Subcutaneous abdominal adipose tissue (tissue), 5 donors: ENCODE data around the gene SYTL2.
A peak's percentile ranks its signal among the peaks of the same experiment; 100 is the strongest.

Source experiments
- H3K27ac ChIP-seq: one replicate; pipeline ENCODE4 v1.7.0; 2013; ENCODE audit warnings: low read depth, mild to moderate bottlenecking, inconsistent platforms, low read length, moderate library complexity
- H3K27me3 ChIP-seq, 5 donors: one replicate each; pipeline ENCODE4 v1.7.0; 2013; ENCODE audit warnings: low read length in 5 of 5, inconsistent platforms in 1 of 5; ENCODE audit not compliant: control insufficient read depth in 5 of 5, insufficient read depth in 4 of 5
- H3K36me3 ChIP-seq, 5 donors: one replicate each; pipeline ENCODE4 v1.7.0; 2013; ENCODE audit warnings: low read length in 5 of 5; ENCODE audit not compliant: control insufficient read depth in 5 of 5, insufficient read depth in 5 of 5
- H3K4me1 ChIP-seq, 5 donors: one replicate each; pipeline ENCODE4 v1.7.0; 2013; ENCODE audit warnings: low read length in 5 of 5, mild to moderate bottlenecking in 3 of 5, moderate library complexity in 1 of 5; ENCODE audit not compliant: control insufficient read depth in 5 of 5, insufficient read depth in 5 of 5
- H3K4me3 ChIP-seq, 5 donors: one replicate each; pipeline ENCODE4 v1.7.0; 2013; ENCODE audit warnings: low read length in 5 of 5, low read depth in 1 of 5
- H3K9ac ChIP-seq, 5 donors: one replicate each; pipeline ENCODE4 v1.7.0; 2013; ENCODE audit warnings: low read length in 5 of 5, mild to moderate bottlenecking in 4 of 5, moderate library complexity in 3 of 5
- H3K9me3 ChIP-seq, 5 donors: one replicate each; pipeline ENCODE4 v1.7.0; 2013; ENCODE audit warnings: low read length in 5 of 5; ENCODE audit not compliant: control insufficient read depth in 5 of 5
- donor health status: healthy.
- donor health status: healthy.
- donor health status: healthy.
- donor health status: healthy.
- donor health status: healthy.

Gene SYTL2

GRCh38 chr11:85721191-85721590, 89.8 kb downstream of the SYTL2 start:
- Histone ChIP-seq H3K4me3 (no peak overlapping the region), H3K9me3 (no peaks in the 10 kb centered on the region), H3K4me1 (peaks cover 0 to 21% (median 0%) of the 10 kb centered on the region in 5 donors), H3K27ac (no peak overlapping the region), H3K27me3 (no peaks in the 10 kb centered on the region), H3K36me3 (no peaks in the 10 kb centered on the region), H3K9ac (no peak overlapping the region)

- H3K4me3 ChIP-seq: peak overlapping the region in 2 of 5 donors; percentile 17 to 56
- peak overlapping the region in 1 of 5 donors; percentile 45 for H3K9ac ChIP-seq
- H3K27me3 ChIP-seq: no peaks in the 10 kb centered on the region
- peak overlapping the region; percentile 3 for H3K27ac ChIP-seq
- H3K9me3 ChIP-seq: no peaks in the 10 kb centered on the region
- H3K36me3 ChIP-seq: no peaks in the 10 kb centered on the region
- peaks cover 0 to 9% (median 0%) of the 10 kb centered on the region in 5 donors for H3K4me1 ChIP-seq
These were observed 91.7 kb downstream of the SYTL2 start for GRCh38 chr11:85718991-85719807.

- Histone ChIP-seq H3K4me3 (peak overlapping the region in 2 of 5 donors; percentile 17 to 56), H3K4me1 (peaks cover 0 to 9% (median 0%) of the 10 kb centered on the region in 5 donors), H3K9me3 (no peaks in the 10 kb centered on the region), H3K27me3 (no peaks in the 10 kb centered on the region), H3K36me3 (peaks cover 0 to 2% (median 0%) of the 10 kb centered on the region in 5 donors), H3K27ac (peak overlapping the region; percentile 3), H3K9ac (no peak overlapping the region)
These were observed 92.6 kb downstream of the SYTL2 start for GRCh38 chr11:85718126-85718943.

GRCh38 chr11:85717429-85717828, 93.5 kb downstream of the SYTL2 start:
- Histone ChIP-seq H3K9ac (no peak overlapping the region), H3K4me3 (no peak overlapping the region), H3K9me3 (no peaks in the 10 kb centered on the region), H3K36me3 (peaks cover 0 to 2% (median 0%) of the 10 kb centered on the region in 5 donors), H3K27me3 (no peaks in the 10 kb centered on the region), H3K27ac (no peak overlapping the region), H3K4me1 (peaks cover 0 to 9% (median 0%) of the 10 kb centered on the region in 5 donors)

GRCh38 chr11:85712953-85713352, 98.0 kb downstream of the SYTL2 start:
- Histone ChIP-seq H3K27me3 (no peaks in the 10 kb centered on the region), H3K9ac (no peak overlapping the region), H3K9me3 (no peaks in the 10 kb centered on the region), H3K36me3 (peaks cover 0 to 2% (median 0%) of the 10 kb centered on the region in 5 donors), H3K27ac (no peak overlapping the region), H3K4me3 (no peak overlapping the region), H3K4me1 (no peaks in the 10 kb centered on the region)

GRCh38 chr11:85710917-85711316, 100.0 kb downstream of the SYTL2 start:
- Histone ChIP-seq H3K9me3 (no peaks in the 10 kb centered on the region), H3K9ac (no peak overlapping the region), H3K36me3 (peaks cover 0 to 2% (median 0%) of the 10 kb centered on the region in 5 donors), H3K27ac (no peak overlapping the region), H3K4me1 (no peaks in the 10 kb centered on the region), H3K27me3 (no peaks in the 10 kb centered on the region), H3K4me3 (no peak overlapping the region)

GRCh38 chr11:85709941-85710702, 100.8 kb downstream of the SYTL2 start:
- no peak overlapping the region for H3K4me3 ChIP-seq
- no peaks in the 10 kb centered on the region for H3K9me3 ChIP-seq
- H3K27me3 ChIP-seq: no peaks in the 10 kb centered on the region
- H3K9ac ChIP-seq: no peak overlapping the region
- no peaks in the 10 kb centered on the region for H3K4me1 ChIP-seq
- no peak overlapping the region for H3K27ac ChIP-seq
- peaks cover 0 to 2% (median 0%) of the 10 kb centered on the region in 5 donors for H3K36me3 ChIP-seq

- Histone ChIP-seq H3K9ac (no peak overlapping the region), H3K27ac (no peak overlapping the region), H3K4me3 (no peak overlapping the region), H3K27me3 (no peaks in the 10 kb centered on the region), H3K36me3 (no peaks in the 10 kb centered on the region), H3K4me1 (no peaks in the 10 kb centered on the region), H3K9me3 (no peaks in the 10 kb centered on the region)
These were observed 105.1 kb downstream of the SYTL2 start for GRCh38 chr11:85705800-85706199.

- no peaks in the 10 kb centered on the region for H3K4me1 ChIP-seq
- H3K27me3 ChIP-seq: no peaks in the 10 kb centered on the region
- H3K27ac ChIP-seq: no peak overlapping the region
- no peaks in the 10 kb centered on the region for H3K36me3 ChIP-seq
- no peak overlapping the region for H3K4me3 ChIP-seq
- H3K9ac ChIP-seq: no peak overlapping the region
- H3K9me3 ChIP-seq: no peaks in the 10 kb centered on the region
These were observed 106.0 kb downstream of the SYTL2 start for GRCh38 chr11:85704967-85705366.
